ENCODE data around the gene ULK3. TPM values are rescaled to one million over a fixed set of nuclear protein-coding genes. Genes with fewer than 3 reads are reported as not detected.

The ULK3 gene
- total RNA-seq, 1 donor from 2014 or later: 46.5 TPM

DNA sequence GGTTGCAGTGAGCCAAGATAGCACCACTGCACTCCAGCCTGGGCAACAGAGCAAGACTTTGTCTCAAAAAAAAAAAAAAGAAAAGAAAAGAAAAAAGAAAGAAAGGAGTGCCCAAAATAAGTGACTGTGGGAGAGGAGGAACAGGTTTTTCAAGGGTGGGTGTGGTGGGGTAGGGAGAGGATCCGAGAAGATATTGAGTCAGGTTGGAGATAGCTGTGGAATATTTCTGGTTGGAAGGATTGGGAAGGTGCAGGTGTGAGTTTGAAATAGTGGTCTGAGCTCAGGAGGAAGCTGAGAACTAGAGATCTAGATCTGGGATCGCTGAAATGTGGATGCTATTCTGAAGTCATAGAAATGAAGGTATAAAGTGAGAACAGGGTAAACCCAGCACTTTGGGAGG lies 22.4 kb upstream of the ULK3 start:
- Mint-ChIP-seq H3K9me3 (ENCODE audit: unreplicated experiment) (peaks cover 4% of the 10 kb centered on the region), H3K36me3 (ENCODE audit: unreplicated experiment) (peaks cover 8% of the 10 kb centered on the region), H3K27me3 (ENCODE audit: unreplicated experiment) (peaks cover 4% of the 10 kb centered on the region), H3K4me3 (ENCODE audit: unreplicated experiment) (no peak overlapping the region), H3K4me1 (ENCODE audit: low read depth, unreplicated experiment) (peaks cover 2% of the 10 kb centered on the region), H3K27ac (ENCODE audit: unreplicated experiment) (no peak overlapping the region)
- TF ChIP-seq, protein P1, sequence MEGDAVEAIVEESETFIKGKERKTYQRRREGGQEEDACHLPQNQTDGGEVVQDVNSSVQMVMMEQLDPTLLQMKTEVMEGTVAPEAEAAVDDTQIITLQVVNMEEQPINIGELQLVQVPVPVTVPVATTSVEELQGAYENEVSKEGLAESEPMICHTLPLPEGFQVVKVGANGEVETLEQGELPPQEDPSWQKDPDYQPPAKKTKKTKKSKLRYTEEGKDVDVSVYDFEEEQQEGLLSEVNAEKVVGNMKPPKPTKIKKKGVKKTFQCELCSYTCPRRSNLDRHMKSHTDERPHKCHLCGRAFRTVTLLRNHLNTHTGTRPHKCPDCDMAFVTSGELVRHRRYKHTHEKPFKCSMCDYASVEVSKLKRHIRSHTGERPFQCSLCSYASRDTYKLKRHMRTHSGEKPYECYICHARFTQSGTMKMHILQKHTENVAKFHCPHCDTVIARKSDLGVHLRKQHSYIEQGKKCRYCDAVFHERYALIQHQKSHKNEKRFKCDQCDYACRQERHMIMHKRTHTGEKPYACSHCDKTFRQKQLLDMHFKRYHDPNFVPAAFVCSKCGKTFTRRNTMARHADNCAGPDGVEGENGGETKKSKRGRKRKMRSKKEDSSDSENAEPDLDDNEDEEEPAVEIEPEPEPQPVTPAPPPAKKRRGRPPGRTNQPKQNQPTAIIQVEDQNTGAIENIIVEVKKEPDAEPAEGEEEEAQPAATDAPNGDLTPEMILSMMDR (IDR thresholded peaks at IDR 0.05; ENCODE audit: partially characterized antibody, unreplicated experiment): no peak
- DNase-seq: no peak

GRCh38 chr15:74864296-74864695 lies 21.3 kb upstream of the ULK3 start:
- Mint-ChIP-seq H3K9me3 (ENCODE audit: unreplicated experiment) (peaks cover 4% of the 10 kb centered on the region), H3K27me3 (ENCODE audit: unreplicated experiment) (peaks cover 4% of the 10 kb centered on the region), H3K4me3 (ENCODE audit: unreplicated experiment) (peak overlapping the region; percentile 47), H3K27ac (ENCODE audit: unreplicated experiment) (no peak overlapping the region), H3K36me3 (ENCODE audit: unreplicated experiment) (peaks cover 8% of the 10 kb centered on the region), H3K4me1 (ENCODE audit: low read depth, unreplicated experiment) (peaks cover 2% of the 10 kb centered on the region)
- TF ChIP-seq, protein P1 (IDR thresholded peaks at IDR 0.05; ENCODE audit: partially characterized antibody, unreplicated experiment): no peak
- DNase-seq: no peak

DNA sequence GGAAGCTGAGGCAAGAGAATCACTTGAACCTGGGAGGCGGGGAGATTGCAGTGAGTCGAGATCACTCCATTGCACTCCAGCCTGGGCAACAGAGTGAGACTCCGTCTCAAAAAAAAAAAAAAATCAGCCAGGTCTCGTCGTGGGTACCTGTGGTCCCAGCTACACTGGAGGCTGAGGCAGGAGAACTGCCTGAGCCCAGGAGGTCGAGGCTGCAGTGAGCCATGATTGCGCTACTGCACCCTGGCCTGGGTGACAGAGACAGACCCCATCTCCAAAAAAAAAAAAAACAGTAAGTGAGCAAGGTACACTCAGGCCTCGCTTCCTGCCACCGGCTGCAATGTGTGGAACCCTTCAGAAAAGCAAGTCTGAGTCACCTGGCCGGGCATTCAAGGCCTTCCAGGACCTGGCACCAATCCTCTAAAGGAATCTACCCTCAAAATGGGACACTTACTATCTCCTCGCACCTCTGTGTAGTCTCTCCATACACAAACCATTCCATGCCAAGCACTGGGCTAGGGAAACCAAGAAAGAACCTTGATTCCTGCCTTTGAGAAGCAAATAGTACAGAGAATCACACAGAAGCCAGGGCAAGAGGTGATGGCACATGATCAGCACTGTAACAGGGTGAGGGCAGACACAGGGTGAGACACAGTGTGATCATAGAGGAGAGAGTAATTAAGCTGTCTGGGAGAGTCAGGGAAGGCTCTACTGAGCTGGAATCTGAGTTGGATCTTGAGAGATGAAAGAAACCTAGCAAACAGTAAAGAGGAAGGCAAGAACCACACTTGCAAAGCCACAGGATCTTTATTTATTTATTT lies 20.5 kb upstream of the ULK3 start:
- Mint-ChIP-seq H3K27ac (ENCODE audit: unreplicated experiment) (no peak overlapping the region), H3K9me3 (ENCODE audit: unreplicated experiment) (peaks cover 4% of the 10 kb centered on the region), H3K27me3 (ENCODE audit: unreplicated experiment) (peaks cover 4% of the 10 kb centered on the region), H3K4me1 (ENCODE audit: low read depth, unreplicated experiment) (peaks cover 2% of the 10 kb centered on the region), H3K4me3 (ENCODE audit: unreplicated experiment) (no peak overlapping the region), H3K36me3 (ENCODE audit: unreplicated experiment) (peaks cover 8% of the 10 kb centered on the region)
- DNase-seq: no peak
- TF ChIP-seq, protein P1 (IDR thresholded peaks at IDR 0.05; ENCODE audit: partially characterized antibody, unreplicated experiment): no peak

DNA sequence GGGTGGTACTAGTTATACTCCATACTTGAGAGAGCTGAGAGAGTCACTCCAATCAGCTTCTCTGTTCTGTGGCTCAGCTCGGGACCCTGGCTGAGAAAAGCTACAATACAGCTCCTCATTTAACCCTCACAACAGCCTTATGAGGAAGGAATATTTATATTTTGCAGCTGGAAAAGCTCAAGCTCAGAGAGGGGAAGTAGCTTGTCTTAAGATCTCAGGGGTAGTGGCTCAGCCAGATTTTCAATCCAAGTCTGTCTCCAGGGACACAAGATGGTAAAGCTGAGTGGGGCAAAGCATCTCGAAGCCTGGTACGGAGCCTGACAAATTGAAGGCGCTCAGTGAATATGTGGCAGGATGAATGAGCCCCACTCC lies 15.4 kb upstream of the ULK3 start:
- peaks cover 2% of the 10 kb centered on the region for H3K4me1 Mint-ChIP-seq (ENCODE audit: low read depth, unreplicated experiment)
- DNase-seq: no peak
- TF ChIP-seq, protein P1 (IDR thresholded peaks at IDR 0.05; ENCODE audit: partially characterized antibody, unreplicated experiment): no peak
- no peak overlapping the region for H3K4me3 Mint-ChIP-seq (ENCODE audit: unreplicated experiment)
- H3K36me3 Mint-ChIP-seq (ENCODE audit: unreplicated experiment): no peaks in the 10 kb centered on the region
- H3K27ac Mint-ChIP-seq (ENCODE audit: unreplicated experiment): no peak overlapping the region
- peaks cover 1% of the 10 kb centered on the region for H3K27me3 Mint-ChIP-seq (ENCODE audit: unreplicated experiment)
- no peaks in the 10 kb centered on the region for H3K9me3 Mint-ChIP-seq (ENCODE audit: unreplicated experiment)

- H3K27me3 Mint-ChIP-seq (ENCODE audit: unreplicated experiment): peaks cover 4% of the 10 kb centered on the region
- TF ChIP-seq, protein P1 (IDR thresholded peaks at IDR 0.05; ENCODE audit: partially characterized antibody, unreplicated experiment): no peak
Observed at GRCh38 chr15:74857671-74858368, 14.9 kb upstream of the ULK3 start.

More at GRCh38 chr15:74857671-74858368, 14.9 kb upstream of the ULK3 start:
- Mint-ChIP-seq H3K9me3 (ENCODE audit: unreplicated experiment) (no peaks in the 10 kb centered on the region), H3K27ac (ENCODE audit: unreplicated experiment) (no peak overlapping the region), H3K4me3 (ENCODE audit: unreplicated experiment) (no peak overlapping the region), H3K36me3 (ENCODE audit: unreplicated experiment) (no peaks in the 10 kb centered on the region), H3K4me1 (ENCODE audit: low read depth, unreplicated experiment) (peaks cover 3% of the 10 kb centered on the region)
- DNase-seq: no peak
